HFF-Myc (cell line): Measurements from ENCODE around the gene PAK4.

ENCODE experiments used
- DNase-seq: peaks from one replicate; pipeline ENCODE4 v3.0.0-alpha.2; 2011; ENCODE audit warnings: low read depth; ENCODE audit errors: extremely low read depth
- H3K4me3 ChIP-seq: replicated peaks from 2 replicates; pipeline ENCODE4 v1.5.1; 2011; ENCODE audit warnings: low read depth, mild to moderate bottlenecking, control low read depth, low read length
- TF ChIP-seq, protein P1 (sequence below): IDR thresholded peaks from 2 replicates; pipeline ENCODE4 v1.5.1; 2012; ENCODE audit warnings: mild to moderate bottlenecking, low read depth, low read length, control low read depth; ENCODE audit errors: missing control alignments

Gene PAK4

GRCh38 chr19:39177736-39178135 lies 52.1 kb downstream of the PAK4 start:
- DNase-seq, result no peak
- TF ChIP-seq, protein P1, sequence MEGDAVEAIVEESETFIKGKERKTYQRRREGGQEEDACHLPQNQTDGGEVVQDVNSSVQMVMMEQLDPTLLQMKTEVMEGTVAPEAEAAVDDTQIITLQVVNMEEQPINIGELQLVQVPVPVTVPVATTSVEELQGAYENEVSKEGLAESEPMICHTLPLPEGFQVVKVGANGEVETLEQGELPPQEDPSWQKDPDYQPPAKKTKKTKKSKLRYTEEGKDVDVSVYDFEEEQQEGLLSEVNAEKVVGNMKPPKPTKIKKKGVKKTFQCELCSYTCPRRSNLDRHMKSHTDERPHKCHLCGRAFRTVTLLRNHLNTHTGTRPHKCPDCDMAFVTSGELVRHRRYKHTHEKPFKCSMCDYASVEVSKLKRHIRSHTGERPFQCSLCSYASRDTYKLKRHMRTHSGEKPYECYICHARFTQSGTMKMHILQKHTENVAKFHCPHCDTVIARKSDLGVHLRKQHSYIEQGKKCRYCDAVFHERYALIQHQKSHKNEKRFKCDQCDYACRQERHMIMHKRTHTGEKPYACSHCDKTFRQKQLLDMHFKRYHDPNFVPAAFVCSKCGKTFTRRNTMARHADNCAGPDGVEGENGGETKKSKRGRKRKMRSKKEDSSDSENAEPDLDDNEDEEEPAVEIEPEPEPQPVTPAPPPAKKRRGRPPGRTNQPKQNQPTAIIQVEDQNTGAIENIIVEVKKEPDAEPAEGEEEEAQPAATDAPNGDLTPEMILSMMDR, result no peak
- no peak overlapping the region for H3K4me3 ChIP-seq

DNA sequence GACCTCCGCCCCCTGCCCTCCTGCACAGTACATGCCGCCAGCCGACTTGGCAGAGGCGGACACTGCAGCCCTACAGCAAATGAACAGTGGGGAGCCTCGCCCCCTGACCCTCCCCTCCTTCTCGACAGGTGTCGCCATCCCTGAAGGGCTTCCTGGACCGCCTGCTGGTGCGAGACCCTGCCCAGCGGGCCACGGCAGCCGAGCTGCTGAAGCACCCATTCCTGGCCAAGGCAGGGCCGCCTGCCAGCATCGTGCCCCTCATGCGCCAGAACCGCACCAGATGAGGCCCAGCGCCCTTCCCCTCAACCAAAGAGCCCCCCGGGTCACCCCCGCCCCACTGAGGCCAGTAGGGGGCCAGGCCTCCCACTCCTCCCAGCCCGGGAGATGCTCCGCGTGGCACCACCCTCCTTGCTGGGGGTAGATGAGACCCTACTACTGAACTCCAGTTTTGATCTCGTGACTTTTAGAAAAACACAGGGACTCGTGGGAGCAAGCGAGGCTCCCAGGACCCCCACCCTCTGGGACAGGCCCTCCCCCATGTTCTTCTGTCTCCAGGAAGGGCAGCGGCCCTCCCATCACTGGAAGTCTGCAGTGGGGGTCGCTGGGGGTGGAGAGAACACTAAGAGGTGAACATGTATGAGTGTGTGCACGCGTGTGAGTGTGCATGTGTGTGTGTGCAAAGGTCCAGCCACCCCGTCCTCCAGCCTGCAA lies 52.9 kb downstream of the PAK4 start:
- TF ChIP-seq, protein P1, result no peak
- H3K4me3 ChIP-seq, result no peak overlapping the region

DNA sequence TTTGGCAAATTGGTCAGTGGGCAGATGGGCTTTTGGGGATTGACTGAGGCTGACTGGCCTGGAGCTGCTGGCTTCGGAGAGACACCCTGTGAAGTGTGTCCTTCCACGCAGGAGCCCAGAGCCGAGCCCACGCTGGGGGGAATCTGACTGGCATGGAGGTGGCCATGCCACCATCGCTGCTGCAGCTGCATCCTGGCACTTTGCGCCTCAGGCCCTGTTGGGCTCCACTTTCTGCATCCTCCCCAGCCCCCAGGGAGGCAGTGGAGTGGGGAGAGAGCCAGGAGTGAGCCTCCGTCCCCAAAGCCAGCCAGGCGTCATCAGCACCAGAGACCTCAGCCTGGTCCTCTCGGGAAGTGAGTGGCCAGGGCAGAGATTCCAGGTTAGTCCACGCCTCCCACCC lies 54.2 kb downstream of the PAK4 start:
- no peak for DNase-seq
- no peak overlapping the region for H3K4me3 ChIP-seq
- TF ChIP-seq, protein P1, result no peak

More for the DNA sequence above, 52.9 kb downstream of the PAK4 start:
- no peak for DNase-seq

- H3K4me3 ChIP-seq, result no peak overlapping the region
- DNase-seq, result no peak
- TF ChIP-seq, protein P1, result no peak
These were observed 55.2 kb downstream of the PAK4 start for GRCh38 chr19:39180749-39181148.

DNA sequence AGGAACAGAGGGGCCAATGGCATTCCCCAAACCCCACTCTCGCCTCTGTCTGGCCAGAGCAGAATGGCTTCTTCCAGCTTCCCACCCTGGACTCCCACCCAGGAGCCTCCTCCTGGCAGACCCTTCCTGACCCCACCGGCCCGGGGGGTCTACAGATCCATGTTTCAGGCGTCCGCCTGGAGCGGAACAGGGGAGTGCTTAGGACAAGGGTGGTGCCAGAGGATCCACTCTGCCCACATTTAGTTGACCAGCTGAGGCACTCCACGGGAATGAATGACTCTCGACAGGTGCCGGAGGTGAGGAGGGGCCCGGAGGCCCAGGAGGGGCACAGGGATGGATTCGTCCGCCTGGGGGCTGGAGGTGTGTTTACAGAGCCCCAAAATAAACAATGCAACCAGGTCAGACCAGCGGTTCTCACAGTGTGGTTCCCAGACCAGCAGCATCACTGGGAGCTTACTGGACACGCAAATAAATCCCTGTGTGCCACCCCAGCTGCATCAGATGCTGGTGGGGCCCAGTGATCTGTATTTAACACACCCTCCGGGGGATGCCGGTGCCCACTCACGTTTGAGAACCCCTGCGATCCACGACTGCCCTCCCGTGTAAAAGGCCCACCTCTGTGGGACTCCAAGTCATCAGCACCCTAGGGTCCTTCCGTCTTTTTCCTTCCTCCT lies 56.1 kb downstream of the PAK4 start:
- TF ChIP-seq, protein P1, result no peak
- no peak overlapping the region for H3K4me3 ChIP-seq
- no peak for DNase-seq

- TF ChIP-seq, protein P1, result no peak
- no peak for DNase-seq
- no peak overlapping the region for H3K4me3 ChIP-seq
These were observed 56.6 kb downstream of the PAK4 start for GRCh38 chr19:39182174-39182505.
